ENCODE data around the gene C11orf98. TPM values are rescaled to one million over a fixed set of nuclear protein-coding genes. Genes with fewer than 3 reads are reported as not detected.

C11orf98 gene
- total and polyA plus RNA-seq, 12 donors: 25.8 to 210 (median 32.8) TPM

DNA sequence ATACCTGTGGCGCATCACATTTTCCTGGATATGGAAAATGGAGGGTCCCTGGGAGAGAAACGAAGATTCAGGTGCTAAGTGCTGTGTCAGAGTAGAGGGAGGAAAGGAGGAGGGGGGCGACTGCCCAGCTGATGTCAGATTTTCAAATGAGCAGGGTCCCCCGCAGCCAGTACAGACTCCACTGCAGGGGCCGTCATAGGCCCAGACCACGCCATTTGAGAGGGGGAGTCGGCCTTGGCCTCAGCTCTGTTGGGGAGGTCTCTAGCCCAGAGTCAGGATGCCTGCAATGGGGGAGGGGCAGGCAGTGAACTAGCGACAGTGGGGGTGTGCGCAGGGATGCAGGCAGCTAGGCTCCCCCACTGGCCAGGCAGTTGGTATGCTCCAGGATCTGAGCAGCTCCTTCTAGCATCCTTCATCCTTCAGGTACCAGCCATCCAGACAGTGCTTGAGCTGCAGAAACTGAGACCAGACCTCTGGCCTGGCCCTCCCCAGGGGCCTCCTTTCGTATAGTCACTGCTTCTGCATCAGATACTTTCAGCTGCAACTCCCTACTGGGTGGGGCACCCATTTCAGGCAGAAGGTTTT lies 42.4 kb upstream of the C11orf98 start, which contains the start of the genes BSCL2 and GNG3:
BSCL2 (minus strand) TSS at position 148 of the 585 bp plus-strand sequence. CDS start 229 bp downstream, outside the sequence.
GNG3 (plus strand) TSS at position 400 of the 585 bp plus-strand sequence. CDS start 620 bp downstream, outside the sequence.
- DNase-seq (no peak), ATAC-seq (no peak)
- no peaks in the 10 kb centered on the region for H3K9me3 ChIP-seq
- H3K27me3 ChIP-seq: no peaks in the 10 kb centered on the region
- intact Hi-C loops (cut with DNase I): loop anchor here in 3 of 10 donors (5.0 kb wide), 3 partner anchors 35 to 135 kb away; partner anchors contain the start of genes LBHD1 (in 2 of the 3), UQCC3 (in 2 of the 3), C11orf98 (in 1 of the 3) and CSKMT (in 1 of the 3)
- peaks cover 0 to 26% (median 3%) of the 10 kb centered on the region in 9 donors for H3K36me3 ChIP-seq
- 70 to 83% methylated on average over 10 of the region's 10 CpGs for WGBS, 2 donors
- H3K27ac ChIP-seq: peak within 1 kb of the TSS; percentile 63 to 100 (median 96)
- H3K4me3 ChIP-seq: peak within 1 kb of the TSS; percentile 42 to 90 (median 72)
- peaks cover 23 to 64% (median 40%) of the 10 kb centered on the region in 9 donors for H3K4me1 ChIP-seq
- TF ChIP-seq, protein P1, sequence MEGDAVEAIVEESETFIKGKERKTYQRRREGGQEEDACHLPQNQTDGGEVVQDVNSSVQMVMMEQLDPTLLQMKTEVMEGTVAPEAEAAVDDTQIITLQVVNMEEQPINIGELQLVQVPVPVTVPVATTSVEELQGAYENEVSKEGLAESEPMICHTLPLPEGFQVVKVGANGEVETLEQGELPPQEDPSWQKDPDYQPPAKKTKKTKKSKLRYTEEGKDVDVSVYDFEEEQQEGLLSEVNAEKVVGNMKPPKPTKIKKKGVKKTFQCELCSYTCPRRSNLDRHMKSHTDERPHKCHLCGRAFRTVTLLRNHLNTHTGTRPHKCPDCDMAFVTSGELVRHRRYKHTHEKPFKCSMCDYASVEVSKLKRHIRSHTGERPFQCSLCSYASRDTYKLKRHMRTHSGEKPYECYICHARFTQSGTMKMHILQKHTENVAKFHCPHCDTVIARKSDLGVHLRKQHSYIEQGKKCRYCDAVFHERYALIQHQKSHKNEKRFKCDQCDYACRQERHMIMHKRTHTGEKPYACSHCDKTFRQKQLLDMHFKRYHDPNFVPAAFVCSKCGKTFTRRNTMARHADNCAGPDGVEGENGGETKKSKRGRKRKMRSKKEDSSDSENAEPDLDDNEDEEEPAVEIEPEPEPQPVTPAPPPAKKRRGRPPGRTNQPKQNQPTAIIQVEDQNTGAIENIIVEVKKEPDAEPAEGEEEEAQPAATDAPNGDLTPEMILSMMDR (IDR thresholded peaks at IDR 0.05): no peak

DNA sequence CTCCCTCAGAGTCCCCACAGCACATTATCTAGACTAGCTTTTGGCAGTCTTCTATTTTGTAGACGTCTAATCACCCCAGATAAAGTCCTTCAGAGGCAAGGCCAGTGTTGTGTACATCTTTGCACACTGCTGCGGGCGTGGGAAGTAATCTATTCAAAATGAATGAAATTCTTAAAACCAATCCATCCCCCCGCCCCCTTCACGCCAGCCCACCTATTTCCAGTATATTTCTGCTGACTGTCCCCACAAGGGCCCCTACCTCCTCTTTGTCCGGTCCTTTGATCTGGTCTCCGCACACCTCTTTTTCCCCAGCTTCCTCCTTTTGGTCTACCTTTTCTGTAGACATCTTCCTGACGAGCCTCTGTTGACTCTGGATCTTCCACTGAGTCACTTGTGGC lies 41.8 kb upstream of the C11orf98 start:
- H3K27ac ChIP-seq: peak overlapping the region; percentile 63 to 91 (median 81)
- TF ChIP-seq, protein P1 (IDR thresholded peaks at IDR 0.05): no peak
- peak overlapping the region; percentile 42 to 90 (median 72) for H3K4me3 ChIP-seq
- no peaks in the 10 kb centered on the region for H3K27me3 ChIP-seq
- H3K36me3 ChIP-seq: peaks cover 0 to 26% (median 0%) of the 10 kb centered on the region in 9 donors
- intact Hi-C loops (cut with DNase I): loop anchor here in 3 of 10 donors (5.0 kb wide), 3 partner anchors 35 to 135 kb away; partner anchors contain the start of genes LBHD1 (in 2 of the 3), UQCC3 (in 2 of the 3), C11orf98 (in 1 of the 3) and CSKMT (in 1 of the 3)
- H3K4me1 ChIP-seq: peaks cover 23 to 61% (median 40%) of the 10 kb centered on the region in 9 donors
- H3K9me3 ChIP-seq: no peaks in the 10 kb centered on the region
- WGBS, 2 donors: 76 to 81% methylated on average over 8 of the region's 8 CpGs
- DNase-seq (no peak), ATAC-seq (no peak)

DNA sequence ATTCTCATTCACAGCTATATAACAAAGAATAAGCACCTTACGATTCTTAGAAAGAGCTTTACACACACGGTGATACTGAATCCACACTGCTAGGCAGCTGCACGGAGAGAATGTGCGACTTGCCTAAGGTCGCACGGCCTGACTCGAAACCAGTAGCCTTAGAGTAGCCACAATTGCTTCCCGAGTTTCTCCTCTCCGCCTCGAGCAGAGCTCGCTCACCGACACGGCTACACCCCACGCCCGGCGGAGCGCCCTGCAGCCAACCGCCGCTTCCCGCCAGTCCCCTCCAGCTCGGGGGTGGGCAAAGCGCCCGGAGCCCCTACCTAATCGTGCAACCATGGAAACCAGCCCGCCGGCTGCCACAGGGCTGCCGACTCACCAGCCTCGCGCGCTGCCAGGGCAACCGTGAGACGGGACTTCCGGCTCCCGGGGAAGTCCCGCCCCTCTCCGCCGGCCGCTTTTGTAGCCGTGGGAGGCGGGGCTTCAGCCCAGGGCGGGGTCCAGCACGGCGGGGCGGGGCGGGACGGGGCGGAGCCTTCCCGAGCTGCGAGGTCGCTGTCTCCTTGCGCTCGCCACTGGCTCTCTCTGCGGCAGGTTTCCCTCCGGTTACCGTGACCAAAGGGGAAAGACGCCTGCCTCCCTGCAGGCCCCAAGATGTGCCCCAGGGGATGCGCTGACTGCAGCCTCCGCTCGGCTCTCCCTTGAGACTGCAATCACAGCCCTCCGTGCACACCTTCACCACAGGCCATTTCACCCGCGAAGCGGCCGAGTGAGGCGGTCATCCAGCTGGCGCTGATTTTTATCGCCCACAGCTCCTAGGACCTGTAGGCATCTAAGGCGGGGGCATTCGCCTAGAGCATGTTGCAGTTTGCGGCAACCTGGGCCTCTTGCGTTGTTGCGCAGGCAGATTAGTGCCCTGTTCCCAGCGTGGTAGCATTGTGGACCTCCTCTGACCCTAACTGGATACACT lies 41.2 kb upstream of the C11orf98 start:
- ATAC-seq (peak; percentile 85 to 90 (median 88)), DNase-seq (peak; percentile 93 to 96)
- 3 to 4% methylated on average over 70 to 73 of the region's 73 CpGs for WGBS, 2 donors
- Histone ChIP-seq H3K9me3 (no peaks in the 10 kb centered on the region), H3K4me3 (peak overlapping the region; percentile 42 to 90 (median 72)), H3K27me3 (no peaks in the 10 kb centered on the region), H3K4me1 (peaks cover 23 to 61% (median 40%) of the 10 kb centered on the region in 9 donors), H3K36me3 (peaks cover 0 to 25% (median 7%) of the 10 kb centered on the region in 9 donors), H3K27ac (peak overlapping the region; percentile 63 to 91 (median 81))
- TF ChIP-seq, protein P1 (IDR thresholded peaks at IDR 0.05): no peak
- intact Hi-C loops (cut with DNase I): loop anchor here in 3 of 10 donors (5.0 kb wide), 3 partner anchors 34 to 136 kb away; partner anchors contain the start of genes LBHD1 (in 2 of the 3), UQCC3 (in 2 of the 3), C11orf98 (in 1 of the 3) and CSKMT (in 1 of the 3)
